Upper lobe of left lung (tissue), 6 donors: ENCODE measurements around the gene SLC6A3. TPM values are rescaled to one million over a fixed set of nuclear protein-coding genes. Genes with fewer than 3 reads are reported as not detected.

ENCODE experiments used
- ATAC-seq, 2 donors: fragments of 200-7000 bp; cut with Tn5 transposase; one replicate each; pipeline ENCODE4 v1.9.1; 2022; ENCODE audit warnings: mild to moderate bottlenecking in 2 of 2, moderate library complexity in 2 of 2; ENCODE audit not compliant: low FRiP score in 2 of 2
- DNase-seq, 2 donors: peaks; one replicate each; pipeline ENCODE4 v3.0.0-alpha.2; 2019 to 2020
- H3K27ac ChIP-seq, 4 donors: fragments of 200-600 bp; sonication (generic); one replicate each; pipeline ENCODE4 v1.5.1; 2016 to 2019
- H3K27me3 ChIP-seq, 4 donors: fragments of 200-600 bp; sonication (generic); one replicate each; pipeline ENCODE4 v1.5.1; 2017 to 2019
- H3K36me3 ChIP-seq, 4 donors: fragments of 200-600 bp; sonication (generic); one replicate each; pipeline ENCODE4 v1.5.1; 2016 to 2019
- H3K4me1 ChIP-seq, 4 donors: fragments of 200-600 bp; sonication (generic); one replicate each; pipeline ENCODE4 v1.5.1; 2018 to 2019
- H3K4me3 ChIP-seq, 4 donors: fragments of 200-600 bp; sonication (generic); one replicate each; pipeline ENCODE4 v1.5.1; 2017 to 2019; ENCODE audit warnings: mild to moderate bottlenecking in 2 of 4, moderate library complexity in 1 of 4
- H3K9me3 ChIP-seq, 4 donors: fragments of 200-600 bp; sonication (generic); one replicate each; pipeline ENCODE4 v1.5.1; 2018 to 2019
- EP300 ChIP-seq, 4 donors: sonication (generic); formaldehyde crosslinking; IDR thresholded peaks; one replicate each; pipeline ENCODE4 v1.5.1; 2017; ENCODE audit warnings: antibody characterized with exemption in 4 of 4, control low read depth in 2 of 4
- POLR2A ChIP-seq, 4 donors: fragments of 450-650 bp; IDR thresholded peaks; one replicate each; pipeline ENCODE4 v1.5.1; 2016 to 2017; ENCODE audit warnings: antibody characterized with exemption in 4 of 4, mild to moderate bottlenecking in 2 of 4
- POLR2AphosphoS5 ChIP-seq, 2 donors: sonication (generic); formaldehyde crosslinking; IDR thresholded peaks; one replicate each; pipeline ENCODE4 v1.5.1; 2017; ENCODE audit warnings: antibody characterized with exemption in 2 of 2
- WGBS, 2 donors: methylation state at CpG; one replicate each; pipeline ENCODE4 v1.1.5; 2017 to 2018; 5-methylcytosine and 5-hydroxymethylcytosine counted together
- total RNA-seq, 6 donors: library from RNA; depleted of rRNA in 4 of 6; stranded (reverse); fragments of >200 nt in 4 of 6; gene quantifications; one replicate each; pipeline versions ENCODE4 v1.1.0 to v1.2.1, GENCODE V29; 2016 to 2021
- TF ChIP-seq, protein P1 (sequence below), 6 experiments: fragments of 450-650 bp in 4 of 6; fragments of 200-600 bp in 2 of 6; sonication (generic) in 2 of 6; IDR thresholded peaks; one replicate each; pipeline ENCODE4 v1.5.1; 2016 to 2019; ENCODE audit warnings: antibody characterized with exemption in 6 of 6
- donor health status: DM: no; HTN: no; CAD: no; lungs with moderate emphysema.
- donor health status: DM: no; HTN: yes; CAD: no; lungs with severe emphysema.

Gene SLC6A3
- total RNA-seq, 6 donors from 2014 or later: 0.15 to 1.2 (median 0.36) TPM; not detected in 2

GRCh38 chr5:1479581-1480188 is 34.4 kb upstream of the SLC6A3 start:
- peak overlapping the region; percentile 70 to 86 (median 80) for H3K27ac ChIP-seq
- 48 to 55% methylated on average over 18 to 21 of the region's 21 CpGs for WGBS, 2 donors
- peak in 1 of 2 donors; percentile 61 for ATAC-seq

DNA sequence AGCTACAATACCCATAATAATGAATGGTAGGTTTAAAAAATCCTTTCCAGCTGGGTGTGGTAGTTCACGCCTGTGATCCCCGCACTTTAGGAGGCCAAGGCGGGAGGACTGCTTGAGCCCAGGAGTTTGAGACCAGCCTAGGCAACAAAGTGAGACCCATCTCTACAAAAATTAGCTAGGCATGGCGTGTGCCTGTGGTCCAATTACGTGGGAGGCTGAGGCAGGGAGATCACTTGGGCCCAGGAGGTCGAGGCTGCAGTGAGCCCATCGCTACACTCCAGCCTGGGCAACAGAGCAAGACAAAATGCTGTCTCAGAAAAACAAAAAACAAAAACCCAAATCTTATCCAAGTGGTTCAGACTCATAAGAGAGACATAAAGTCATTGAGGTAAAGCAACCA is 33.8 kb upstream of the SLC6A3 start:
- Histone ChIP-seq H3K27ac (peak overlapping the region; percentile 70 to 86 (median 80)), H3K36me3 (peaks cover 26 to 88% (median 59%) of the 10 kb centered on the region in 4 donors), H3K9me3 (no peaks in the 10 kb centered on the region), H3K4me3 (no peak overlapping the region), H3K27me3 (no peaks in the 10 kb centered on the region), H3K4me1 (peaks cover 0 to 6% (median 5%) of the 10 kb centered on the region in 4 donors)
- TF ChIP-seq, protein P1, sequence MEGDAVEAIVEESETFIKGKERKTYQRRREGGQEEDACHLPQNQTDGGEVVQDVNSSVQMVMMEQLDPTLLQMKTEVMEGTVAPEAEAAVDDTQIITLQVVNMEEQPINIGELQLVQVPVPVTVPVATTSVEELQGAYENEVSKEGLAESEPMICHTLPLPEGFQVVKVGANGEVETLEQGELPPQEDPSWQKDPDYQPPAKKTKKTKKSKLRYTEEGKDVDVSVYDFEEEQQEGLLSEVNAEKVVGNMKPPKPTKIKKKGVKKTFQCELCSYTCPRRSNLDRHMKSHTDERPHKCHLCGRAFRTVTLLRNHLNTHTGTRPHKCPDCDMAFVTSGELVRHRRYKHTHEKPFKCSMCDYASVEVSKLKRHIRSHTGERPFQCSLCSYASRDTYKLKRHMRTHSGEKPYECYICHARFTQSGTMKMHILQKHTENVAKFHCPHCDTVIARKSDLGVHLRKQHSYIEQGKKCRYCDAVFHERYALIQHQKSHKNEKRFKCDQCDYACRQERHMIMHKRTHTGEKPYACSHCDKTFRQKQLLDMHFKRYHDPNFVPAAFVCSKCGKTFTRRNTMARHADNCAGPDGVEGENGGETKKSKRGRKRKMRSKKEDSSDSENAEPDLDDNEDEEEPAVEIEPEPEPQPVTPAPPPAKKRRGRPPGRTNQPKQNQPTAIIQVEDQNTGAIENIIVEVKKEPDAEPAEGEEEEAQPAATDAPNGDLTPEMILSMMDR (IDR thresholded peaks at IDR 0.05): no peak
- no peak for TF ChIP-seq POLR2A (IDR thresholded peaks at IDR 0.05)
- no peak for TF ChIP-seq POLR2AphosphoS5 (IDR thresholded peaks at IDR 0.05)
- TF ChIP-seq EP300 (IDR thresholded peaks at IDR 0.05): no peak
- 95 to 96% methylated on average over 6 to 7 of the region's 7 CpGs for WGBS, 2 donors
- DNase-seq (no peak), ATAC-seq (no peak)

More at GRCh38 chr5:1479581-1480188, 34.4 kb upstream of the SLC6A3 start:
- Histone ChIP-seq H3K4me1 (peaks cover 0 to 6% (median 5%) of the 10 kb centered on the region in 4 donors), H3K27me3 (no peaks in the 10 kb centered on the region), H3K9me3 (no peaks in the 10 kb centered on the region), H3K36me3 (peaks cover 21 to 88% (median 56%) of the 10 kb centered on the region in 4 donors), H3K4me3 (peak overlapping the region in 1 of 4 donors; percentile 22)
- TF ChIP-seq, protein P1 (IDR thresholded peaks at IDR 0.05): peak; percentile 41 to 77 (median 70)
- TF ChIP-seq EP300 (IDR thresholded peaks at IDR 0.05) (peak in 2 of 4 donors; percentile 33 to 62), POLR2A (IDR thresholded peaks at IDR 0.05) (peak in 1 of 4 donors; percentile 40), POLR2AphosphoS5 (IDR thresholded peaks at IDR 0.05) (peak in 1 of 2 donors; percentile 65)
- DNase-seq: peak; percentile 66 to 85

- 76 to 90% methylated on average over 11 to 13 of the region's 13 CpGs for WGBS, 2 donors
- H3K4me1 ChIP-seq: peaks cover 0 to 6% (median 5%) of the 10 kb centered on the region in 4 donors
- no peak for TF ChIP-seq POLR2A (IDR thresholded peaks at IDR 0.05)
- peak in 1 of 4 donors; percentile 18 for TF ChIP-seq EP300 (IDR thresholded peaks at IDR 0.05)
- no peak for DNase-seq
- H3K27ac ChIP-seq: peak overlapping the region; percentile 70 to 86 (median 80)
- no peak overlapping the region for H3K4me3 ChIP-seq
- peaks cover 28 to 89% (median 61%) of the 10 kb centered on the region in 4 donors for H3K36me3 ChIP-seq
- ATAC-seq: no peak
- no peaks in the 10 kb centered on the region for H3K27me3 ChIP-seq
- no peaks in the 10 kb centered on the region for H3K9me3 ChIP-seq
Observed at GRCh38 chr5:1478271-1479035, 33.2 kb upstream of the SLC6A3 start.

DNA sequence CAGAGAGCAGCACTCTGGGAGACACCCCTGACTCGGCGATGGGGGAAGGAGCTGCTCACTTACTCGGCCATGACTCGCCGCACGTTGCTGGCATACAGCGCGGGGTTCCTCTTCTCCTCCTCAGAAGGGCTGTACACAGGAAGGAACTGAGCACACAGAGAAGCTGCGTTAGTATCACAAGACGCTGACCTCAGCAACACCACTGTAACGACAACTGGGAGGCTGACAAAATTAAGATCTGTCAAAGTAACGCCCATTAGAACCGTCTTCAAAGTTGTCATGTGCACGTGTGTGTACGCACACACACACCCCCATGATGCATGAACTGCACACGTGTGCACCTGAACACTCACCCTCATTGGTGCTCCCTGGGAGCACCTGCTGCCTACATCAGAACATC is 32.1 kb upstream of the SLC6A3 start:
- Histone ChIP-seq H3K36me3 (peaks cover 34 to 93% (median 67%) of the 10 kb centered on the region in 4 donors), H3K27me3 (no peaks in the 10 kb centered on the region), H3K27ac (peak overlapping the region; percentile 54 to 86 (median 78)), H3K4me1 (peaks cover 0 to 6% (median 5%) of the 10 kb centered on the region in 4 donors), H3K4me3 (no peak overlapping the region), H3K9me3 (no peaks in the 10 kb centered on the region)
- 78 to 85% methylated on average over 16 of the region's 16 CpGs for WGBS, 2 donors
- ATAC-seq (peak; percentile 58 to 74), DNase-seq (peak in 1 of 2 donors; percentile 86)
- TF ChIP-seq, protein P1 (IDR thresholded peaks at IDR 0.05): no peak
- TF ChIP-seq EP300 (IDR thresholded peaks at IDR 0.05) (peak in 2 of 4 donors; percentile 55 to 76), POLR2AphosphoS5 (IDR thresholded peaks at IDR 0.05) (peak; percentile 49 to 70), POLR2A (IDR thresholded peaks at IDR 0.05) (peak in 1 of 4 donors; percentile 49)

DNA sequence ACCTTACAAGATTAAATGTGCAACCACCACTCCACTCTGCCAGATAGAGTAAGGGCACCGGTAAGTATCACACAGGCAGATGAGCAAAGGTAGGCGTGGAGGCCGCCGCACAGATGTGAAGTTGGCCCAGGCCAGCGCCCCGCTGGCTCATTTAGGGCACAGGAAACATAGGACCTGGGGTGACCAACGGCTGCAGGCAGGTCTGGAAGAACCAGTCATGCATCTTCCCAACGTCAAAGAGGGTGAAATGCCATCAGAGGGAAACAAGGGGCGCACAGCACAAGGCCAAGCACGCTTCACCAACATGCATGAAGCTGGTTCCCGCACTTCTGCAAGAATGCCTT is 31.7 kb upstream of the SLC6A3 start:
- H3K27me3 ChIP-seq: no peaks in the 10 kb centered on the region
- H3K36me3 ChIP-seq: peaks cover 33 to 95% (median 69%) of the 10 kb centered on the region in 4 donors
- peaks cover 0 to 6% (median 5%) of the 10 kb centered on the region in 4 donors for H3K4me1 ChIP-seq
- no peak for ATAC-seq
- peak overlapping the region in 3 of 4 donors; percentile 55 to 78 (median 69) for H3K27ac ChIP-seq
- 89 to 91% methylated on average over 11 of the region's 11 CpGs for WGBS, 2 donors
- DNase-seq: no peak
- no peaks in the 10 kb centered on the region for H3K9me3 ChIP-seq
- TF ChIP-seq, protein P1 (IDR thresholded peaks at IDR 0.05): no peak
- TF ChIP-seq POLR2A (IDR thresholded peaks at IDR 0.05) (no peak), EP300 (IDR thresholded peaks at IDR 0.05) (no peak), POLR2AphosphoS5 (IDR thresholded peaks at IDR 0.05) (no peak)
- no peak overlapping the region for H3K4me3 ChIP-seq
